Thyroid gland (tissue), 4 donors: ENCODE measurements around the gene AFG3L2.

Source experiments
- CTCF ChIP-seq, 6 experiments: fragments of 200-600 bp in 3 of 6; fragments of 450-650 bp in 3 of 6; sonication (generic) in 3 of 6; IDR thresholded peaks; one replicate each; pipeline ENCODE4 v1.5.1; 2016 to 2019; ENCODE audit warnings: antibody characterized with exemption in 6 of 6, mild to moderate bottlenecking in 2 of 6, inconsistent platforms in 1 of 6, moderate library complexity in 1 of 6
- POLR2A ChIP-seq, 2 donors: fragments of 450-650 bp; IDR thresholded peaks; one replicate each; pipeline ENCODE4 v1.6.1; 2017; ENCODE audit warnings: antibody characterized with exemption in 2 of 2, mild to moderate bottlenecking in 2 of 2, moderate library complexity in 1 of 2

DNA sequence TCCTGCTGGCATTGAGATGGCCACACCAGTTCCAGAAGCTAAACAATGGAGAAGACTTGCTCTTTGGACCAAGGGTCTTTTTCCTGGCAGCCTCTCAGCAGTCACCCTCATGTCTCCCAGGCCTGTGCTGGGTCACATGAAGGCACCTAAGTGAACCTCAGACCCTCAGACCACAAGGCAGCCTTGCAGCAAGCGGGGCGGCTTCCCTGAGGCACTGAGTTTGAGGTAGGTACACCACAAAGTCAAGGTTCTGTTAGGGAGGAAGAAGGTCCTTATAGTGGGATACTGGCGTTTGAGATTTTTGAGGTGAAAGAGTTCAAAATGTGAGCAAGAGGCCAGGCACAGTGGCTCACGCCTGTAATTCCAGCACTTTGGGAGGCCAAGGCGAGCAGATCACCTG is 22.2 kb upstream of the AFG3L2 start:
- TF ChIP-seq POLR2A (IDR thresholded peaks at IDR 0.05) (no peak), CTCF (IDR thresholded peaks at IDR 0.05) (no peak)
